Right lung (tissue), 5 donors: ENCODE measurements around the gene ADGRB3. TPM values are rescaled to one million over a fixed set of nuclear protein-coding genes. Genes with fewer than 3 reads are reported as not detected.
A peak's percentile ranks its signal among the peaks of the same experiment; 100 is the strongest.
"Not testable (repeated sequence)": the region's sequence is repeated elsewhere in the genome, so short reads cannot be mapped to it uniquely, and the experiment has no call there.

Experiments used
- DNase-seq, 2 donors: peaks; one replicate each; pipeline ENCODE4 v3.0.0-alpha.2; 2013
- polyA plus RNA-seq, 5 donors: library from polyadenylated mRNA; unstranded; fragments of 120-200 nt; gene quantifications; one replicate each; pipeline versions ENCODE4 v1.2.1 to v1.2.3, GENCODE V29; 2013; ENCODE audit warnings: inconsistent platforms in 1 of 5, low replicate concordance in 1 of 5; ENCODE audit not compliant: insufficient read length in 5 of 5, insufficient read depth in 1 of 5

Gene ADGRB3
- polyA plus RNA-seq, 5 donors: 8.6 to 21.3 (median 15.0) TPM

DNA sequence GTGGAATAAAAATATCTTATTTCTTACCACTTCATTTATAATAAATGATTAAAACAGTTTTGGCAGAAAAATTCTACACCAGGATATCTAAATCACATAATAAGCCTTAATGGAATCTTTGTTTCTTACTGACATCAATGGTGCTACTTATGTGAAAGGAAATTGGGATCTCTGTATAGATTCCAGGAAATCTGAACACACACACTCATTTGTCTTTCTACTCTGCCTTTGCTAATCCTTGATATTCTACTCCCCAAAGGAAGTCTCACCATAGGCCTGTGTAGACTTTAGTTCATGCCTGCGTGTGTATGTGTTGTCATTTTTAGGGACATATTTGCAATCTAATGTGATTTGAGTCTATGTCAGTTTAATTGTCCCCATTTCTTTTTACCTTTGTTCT lies 7.9 kb downstream of the ADGRB3 start:
- DNase-seq: no peak

DNA sequence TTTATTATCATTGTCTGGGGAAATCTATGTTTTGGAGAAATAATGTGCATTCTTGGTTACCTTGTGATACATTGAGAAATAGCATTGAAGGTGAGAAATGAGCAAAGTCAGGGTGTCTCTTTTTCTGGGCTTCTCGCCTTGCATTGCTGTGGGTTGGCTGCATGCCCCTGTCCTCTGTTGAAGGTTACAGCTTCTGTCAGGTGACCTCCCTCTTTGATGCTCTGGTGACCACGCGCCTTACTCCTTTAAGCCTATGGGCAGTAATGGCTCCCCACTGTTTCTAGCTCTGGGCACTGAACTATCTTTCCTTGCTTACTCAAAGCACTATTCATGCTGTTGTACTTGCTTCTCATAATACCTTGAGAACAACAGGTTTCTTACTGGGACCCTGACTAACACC lies 14.6 kb downstream of the ADGRB3 start:
- DNase-seq: no peak

DNA sequence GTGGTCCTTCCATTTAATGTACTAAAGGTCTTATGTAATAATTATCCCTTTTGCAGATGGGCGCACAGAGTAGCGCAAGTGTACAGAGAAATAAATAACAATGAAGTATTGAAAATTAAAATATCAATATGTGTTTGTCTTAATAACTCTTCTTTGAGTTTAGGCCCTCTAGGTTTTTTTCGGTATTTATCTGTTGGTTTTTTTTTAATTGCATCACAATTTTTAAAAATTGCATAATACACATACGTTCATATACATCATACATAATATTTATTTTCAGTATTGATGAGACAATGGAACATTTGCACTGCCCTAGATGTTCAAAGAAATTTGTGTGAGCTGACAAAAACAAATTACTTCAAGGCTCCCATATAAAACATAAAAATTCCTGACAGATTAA lies 15.1 kb downstream of the ADGRB3 start:
- DNase-seq: no peak

DNA sequence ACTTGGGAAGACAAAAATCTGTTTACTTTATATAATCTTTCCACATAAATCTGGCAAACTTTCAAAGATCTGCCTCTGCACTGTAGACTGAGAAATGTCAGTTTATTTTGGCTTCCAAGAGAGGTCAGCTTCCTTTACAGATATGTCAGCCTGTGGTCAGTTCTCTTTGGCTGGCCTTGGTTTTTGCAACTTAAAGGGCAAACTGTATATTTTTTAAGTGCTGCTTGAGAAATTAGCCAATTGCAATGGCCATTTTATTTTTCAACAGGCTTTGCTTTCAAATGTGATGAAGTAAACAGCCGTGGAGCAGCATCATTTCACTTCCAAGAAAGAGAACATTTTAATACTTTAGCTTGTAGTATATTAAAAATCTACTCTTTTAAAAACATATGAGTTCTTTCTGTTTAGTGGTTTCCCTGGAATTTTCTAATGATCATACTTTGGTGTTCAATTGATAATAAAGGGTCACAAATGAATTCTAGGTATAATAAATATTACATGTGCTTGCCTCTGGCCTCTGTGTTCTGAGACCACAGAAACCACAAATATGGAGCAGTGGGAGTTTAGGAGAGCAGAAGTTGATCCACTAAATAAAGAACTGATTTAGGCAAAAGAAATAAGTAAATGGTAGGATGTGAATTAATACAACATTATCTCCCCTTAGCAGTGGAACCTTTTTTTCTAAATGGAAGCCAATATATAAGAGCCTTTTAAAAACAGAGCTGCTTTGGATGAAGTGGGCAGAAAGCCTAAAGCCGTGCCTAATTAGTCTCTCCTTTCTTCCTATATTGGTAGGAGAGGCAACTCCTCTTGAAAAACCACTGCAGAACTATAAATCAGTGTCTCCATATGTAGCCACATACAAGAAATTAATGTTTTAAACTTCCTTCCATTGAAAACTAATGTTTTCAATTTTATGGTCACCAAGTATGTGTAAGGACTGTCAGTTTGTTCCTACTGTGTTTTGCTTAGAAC lies 16.2 kb downstream of the ADGRB3 start:
- peak; percentile 83 to 85 for DNase-seq

DNA sequence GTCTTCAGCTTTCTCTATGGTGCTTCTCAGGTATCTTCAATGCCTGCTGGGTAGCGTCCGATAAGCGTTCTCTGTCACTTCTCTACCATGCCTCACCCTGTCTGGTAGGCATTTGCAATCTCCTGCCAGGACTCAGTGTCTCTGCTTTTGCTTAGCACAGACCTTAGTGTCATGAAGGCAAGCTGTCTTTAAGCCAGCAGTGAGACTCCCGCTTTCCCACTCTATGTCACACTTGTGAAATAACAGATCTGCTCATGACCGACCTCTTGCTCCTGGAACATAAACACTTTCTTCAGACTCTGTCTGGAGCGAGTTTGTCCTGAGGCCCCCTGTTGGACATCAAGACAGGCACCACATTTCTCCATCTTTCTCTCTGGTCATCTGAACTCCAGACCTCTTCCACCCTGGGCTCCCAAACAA lies 17.0 kb downstream of the ADGRB3 start:
- DNase-seq: no peak

DNA sequence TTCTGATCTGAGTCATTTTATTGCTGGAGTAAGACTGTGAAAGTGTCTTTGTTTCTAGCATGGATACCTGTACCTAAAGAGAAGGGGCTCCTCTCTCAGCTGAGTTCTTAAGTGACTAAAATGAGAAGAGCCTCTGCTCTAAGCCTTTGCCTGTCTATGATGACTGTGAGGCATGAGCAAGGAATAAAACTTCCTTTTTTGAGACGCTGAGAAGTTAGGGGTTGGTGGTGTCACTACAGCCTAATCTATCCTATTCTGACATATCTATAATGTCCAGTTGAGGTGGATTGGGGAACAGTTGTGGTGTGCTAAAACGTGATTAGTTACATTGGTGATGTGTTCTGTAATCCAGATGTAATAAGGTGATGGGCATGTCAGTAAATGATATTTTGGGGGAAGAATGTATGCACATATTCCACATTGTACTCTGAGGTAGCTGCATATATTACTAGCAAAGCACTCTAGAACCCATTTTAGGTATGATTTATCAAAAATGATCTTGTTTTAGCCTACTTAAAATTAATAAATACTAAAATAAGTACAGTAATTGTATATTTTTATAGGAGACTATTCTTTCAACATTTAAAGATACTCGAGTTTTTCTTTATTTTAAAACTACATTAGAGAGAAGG lies 18.1 kb downstream of the ADGRB3 start:
- DNase-seq: no peak

DNA sequence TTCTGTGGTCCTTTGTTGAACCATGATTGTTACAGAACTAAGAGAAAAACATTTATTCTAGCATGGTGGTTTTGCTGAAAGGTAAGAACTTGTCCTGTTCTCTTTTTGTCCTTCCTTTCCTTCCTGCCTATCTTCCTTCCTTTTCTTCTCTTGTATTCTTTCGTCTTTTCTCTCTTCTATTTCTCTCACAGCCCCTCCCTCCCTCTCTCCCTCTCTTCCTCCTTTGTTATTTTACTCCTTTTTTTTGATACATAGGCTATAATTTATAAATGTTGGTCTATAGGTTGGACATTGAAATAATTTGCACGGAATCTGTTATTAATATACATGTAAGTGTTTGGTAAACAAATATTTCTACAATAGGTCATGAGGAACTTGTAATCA lies 18.6 kb downstream of the ADGRB3 start:
- no peak for DNase-seq

DNA sequence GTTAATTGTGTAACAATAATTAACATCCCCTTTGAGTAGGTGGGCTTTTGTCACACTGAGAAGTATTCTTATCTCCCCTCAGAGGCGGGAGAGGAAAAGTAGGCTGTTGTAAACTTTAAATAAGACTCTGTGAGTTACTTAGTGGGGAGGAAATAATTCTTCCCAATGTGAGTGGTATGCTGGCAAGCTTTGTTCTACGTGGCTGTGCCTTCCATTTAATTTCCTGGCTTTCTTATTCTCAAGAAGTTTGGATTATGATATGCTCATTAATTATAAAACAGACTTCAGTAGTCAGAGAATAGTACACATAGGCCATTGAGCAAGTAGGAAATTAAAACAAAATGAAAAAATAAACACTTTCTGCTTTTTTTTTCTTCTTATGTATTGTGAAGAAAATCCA lies 19.1 kb downstream of the ADGRB3 start:
- no peak for DNase-seq

DNA sequence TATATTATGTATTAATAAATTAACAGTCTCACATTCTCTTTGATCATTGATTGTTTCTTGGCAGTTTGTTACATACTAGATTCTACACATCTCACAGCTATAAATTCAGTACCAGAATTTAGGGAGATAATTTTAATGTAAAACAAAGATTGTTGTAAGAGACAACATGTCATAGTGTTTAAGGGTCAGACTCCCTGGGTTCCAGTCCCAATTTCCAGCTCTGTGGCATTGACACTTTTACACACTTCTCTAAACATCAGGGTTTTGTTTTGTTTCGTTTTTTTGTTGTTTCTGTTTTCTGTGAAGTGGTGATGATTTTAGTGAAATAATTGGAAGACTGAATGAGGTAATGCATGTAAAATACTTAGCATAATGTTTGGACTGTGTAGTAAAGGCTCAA lies 19.9 kb downstream of the ADGRB3 start:
- no peak for DNase-seq

DNA sequence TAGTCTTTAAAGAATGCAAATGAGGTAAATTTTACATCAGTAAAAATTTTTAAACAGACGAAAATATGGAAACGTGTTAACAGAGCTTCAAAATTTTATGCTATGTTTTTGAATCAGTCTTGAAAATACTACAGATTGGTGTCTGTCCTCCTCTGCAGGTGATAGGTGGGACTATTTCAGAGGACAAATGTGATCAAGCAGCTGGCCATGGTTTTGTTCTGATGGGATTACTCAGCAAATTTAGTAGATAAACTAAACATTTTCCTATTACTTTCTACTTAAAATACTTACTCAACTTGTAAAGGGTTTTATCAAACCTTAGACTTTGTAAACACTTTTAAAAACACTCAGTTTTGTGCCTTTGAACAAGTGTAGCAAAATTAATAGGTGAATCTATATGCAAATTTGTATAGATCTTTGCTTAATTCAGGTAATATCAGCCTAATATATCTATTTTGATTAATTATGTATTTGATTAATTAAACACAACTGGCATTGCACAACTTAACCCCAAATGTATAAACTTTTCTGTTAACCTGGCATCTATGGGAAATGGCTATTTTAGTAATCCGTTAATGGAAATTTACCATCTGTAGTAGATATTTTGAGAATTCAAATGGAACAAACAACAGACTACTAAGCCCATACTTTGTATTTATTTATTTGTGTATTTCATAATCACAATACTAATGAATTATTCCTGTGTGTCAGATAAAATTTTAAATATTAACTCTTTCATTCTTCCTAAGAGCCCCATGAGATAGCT lies 22.5 kb downstream of the ADGRB3 start:
- DNase-seq: no peak

DNA sequence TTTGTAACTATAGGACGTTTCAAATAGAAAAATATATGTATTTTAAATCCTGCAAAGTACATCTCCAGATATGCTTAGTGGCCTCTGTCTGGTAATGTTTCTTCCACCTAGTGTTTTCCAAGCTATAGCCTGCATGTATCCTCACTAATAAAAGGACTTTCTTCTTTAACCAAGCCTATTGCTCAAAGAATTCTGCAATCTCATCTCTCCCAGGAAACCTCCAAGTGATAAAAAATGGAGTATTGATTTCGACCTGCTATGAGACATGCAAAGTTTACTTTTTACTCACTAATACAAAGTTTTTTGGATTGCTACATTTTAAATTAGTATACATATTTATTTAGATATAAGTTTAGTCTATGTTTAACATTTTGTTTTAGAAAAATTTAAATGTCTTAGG lies 23.3 kb downstream of the ADGRB3 start:
- no peak for DNase-seq

DNA sequence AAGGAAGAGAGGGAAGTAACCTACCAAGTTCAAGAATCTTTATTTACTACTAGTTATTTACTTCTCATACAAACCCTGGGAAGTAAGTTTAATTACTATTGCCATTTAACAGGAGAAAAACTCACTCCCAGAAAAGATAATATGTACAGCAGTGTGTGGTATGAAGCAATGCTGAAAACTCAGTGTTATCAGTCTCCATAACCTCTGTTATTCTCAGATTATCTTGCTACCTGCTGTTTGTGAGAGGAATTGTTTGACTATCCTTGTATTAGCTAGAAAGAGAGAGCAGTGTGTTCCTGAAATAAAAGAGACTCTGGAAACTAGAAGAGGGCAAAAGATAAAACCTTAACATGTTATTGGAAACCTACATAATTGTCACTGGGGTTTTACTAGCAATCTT lies 38.2 kb downstream of the ADGRB3 start:
- DNase-seq: no peak

DNA sequence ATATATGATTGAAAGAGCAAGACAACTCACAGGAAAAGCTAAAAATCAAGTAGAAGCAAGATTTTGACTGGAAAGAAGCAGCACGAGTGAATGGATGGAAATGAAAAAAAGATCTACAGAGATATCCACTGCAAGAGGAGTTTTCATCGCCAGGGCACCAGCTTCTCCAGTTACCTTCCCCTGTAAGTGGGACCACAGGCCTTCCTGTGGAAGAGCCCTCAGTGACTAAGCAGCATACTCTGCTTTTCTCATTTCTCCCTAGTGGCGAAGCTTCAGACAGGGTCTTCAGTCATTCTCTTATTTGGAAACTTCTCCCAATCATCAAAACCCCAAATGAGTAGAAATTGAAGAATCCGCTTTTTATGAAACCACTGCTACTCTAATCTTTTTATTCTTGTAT lies 40.5 kb downstream of the ADGRB3 start:
- DNase-seq: no peak

DNA sequence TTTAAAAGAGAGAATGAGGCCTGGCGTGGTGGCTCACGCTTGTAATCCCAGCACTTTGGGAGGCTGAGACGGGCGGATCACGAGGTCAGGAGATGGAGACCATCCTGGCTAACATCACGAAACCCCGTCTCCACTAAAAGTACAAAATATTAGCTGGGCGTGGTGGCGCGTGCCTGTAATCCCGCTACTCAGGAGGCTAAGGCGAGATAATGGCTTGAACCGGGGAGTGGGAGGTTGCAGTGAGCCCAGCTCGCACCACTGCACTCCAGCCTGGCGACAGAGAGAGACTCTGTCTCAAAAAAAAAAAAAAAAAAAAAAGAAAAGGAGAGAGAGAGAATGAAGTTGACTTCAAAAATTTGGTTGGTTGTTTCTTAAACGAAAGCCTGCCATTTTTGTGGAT lies 41.0 kb downstream of the ADGRB3 start:
- DNase-seq: not testable (repeated sequence)

DNA sequence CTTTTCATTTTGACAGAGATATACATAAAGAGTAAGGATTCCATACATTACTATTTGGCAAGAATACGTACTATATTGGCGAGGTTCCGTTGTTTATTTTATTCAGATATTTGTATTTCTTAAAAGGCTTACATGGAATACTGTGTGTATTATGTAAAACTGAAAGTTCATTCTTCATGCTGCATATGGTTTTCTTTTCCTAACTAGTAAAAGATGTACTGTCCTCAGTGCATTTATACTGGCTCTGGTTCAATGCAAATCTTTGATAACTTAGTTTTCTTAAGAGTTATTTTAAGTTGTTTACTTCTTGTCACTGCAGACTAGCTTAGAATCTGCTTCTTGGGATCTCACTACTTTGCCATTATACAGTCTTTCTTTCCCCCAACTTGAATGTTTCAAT lies 42.0 kb downstream of the ADGRB3 start:
- DNase-seq: peak; percentile 25 to 36

DNA sequence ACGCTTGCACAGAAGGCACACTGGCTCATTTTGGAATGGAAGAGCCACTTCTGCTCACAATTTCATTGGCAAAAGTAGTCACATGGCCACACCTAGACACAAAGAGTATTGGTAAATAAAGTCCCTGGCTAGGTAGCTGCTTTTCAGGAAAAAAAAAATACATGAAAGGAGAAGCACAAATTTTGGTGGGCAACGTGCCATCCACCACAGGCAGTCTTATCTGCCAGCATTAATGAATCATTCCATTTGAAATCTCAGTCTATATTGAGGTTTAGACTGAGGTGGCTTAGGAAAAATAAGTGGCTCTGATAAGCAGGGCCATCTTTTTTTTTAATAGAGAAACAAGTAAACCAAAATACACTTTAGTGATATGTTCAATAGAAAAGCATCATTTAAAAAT lies 44.3 kb downstream of the ADGRB3 start:
- DNase-seq: no peak

DNA sequence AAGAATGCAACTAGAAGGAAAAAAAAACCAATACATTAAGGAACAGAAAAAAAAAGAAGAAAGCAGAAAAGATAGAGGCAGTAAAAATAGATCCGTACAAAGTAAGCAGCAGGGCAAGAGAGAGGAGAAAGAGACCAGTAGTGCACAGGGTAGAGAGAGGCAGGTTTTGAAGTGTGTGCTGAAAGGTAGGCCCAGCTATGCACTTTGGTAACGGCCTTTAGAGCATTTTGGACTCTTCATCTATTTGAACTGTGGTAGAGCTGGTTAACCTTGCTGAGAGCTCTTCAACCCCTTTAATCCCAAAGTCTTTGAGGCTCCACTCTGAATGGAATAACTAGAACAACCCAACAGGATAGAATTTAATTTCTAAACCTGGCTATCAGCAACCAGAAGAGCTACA lies 45.2 kb downstream of the ADGRB3 start:
- DNase-seq: no peak

DNA sequence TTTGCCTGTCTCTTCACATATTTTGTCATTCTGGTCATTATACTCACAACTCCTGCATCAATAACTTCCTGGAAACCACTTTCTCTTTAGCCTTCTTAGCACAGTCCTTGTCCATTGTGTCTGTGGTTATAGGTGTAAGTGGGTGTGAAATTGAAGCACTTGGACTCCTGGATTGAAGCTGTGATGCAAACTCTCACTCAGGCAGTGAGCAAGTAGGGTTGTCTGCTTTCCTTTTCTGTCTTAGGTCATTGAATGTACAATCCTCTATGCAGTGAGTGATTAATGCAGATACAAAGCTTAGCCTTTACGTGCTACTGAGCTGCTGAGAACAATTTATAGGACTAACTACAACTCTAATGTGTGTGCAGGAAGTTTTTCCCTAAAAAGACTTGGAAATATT lies 54.8 kb downstream of the ADGRB3 start:
- DNase-seq: no peak

DNA sequence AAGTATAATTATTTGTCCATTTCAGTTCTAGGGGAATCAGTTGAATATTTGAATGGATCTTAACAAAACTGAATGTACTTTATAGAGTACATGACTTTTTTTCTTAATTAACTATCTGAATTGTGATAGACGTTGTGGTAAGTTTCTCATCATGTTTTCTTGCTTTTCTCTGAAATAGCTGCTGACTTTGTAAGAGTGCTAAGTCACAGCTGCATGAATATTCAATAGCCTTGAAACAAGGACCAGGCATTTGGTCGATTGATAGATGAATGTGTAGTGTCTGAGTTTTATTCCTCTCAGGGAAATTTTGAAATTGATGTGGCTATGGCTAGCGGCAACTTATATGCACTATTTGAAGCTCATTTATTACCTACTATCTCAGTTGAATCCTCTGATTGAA lies 56.0 kb downstream of the ADGRB3 start:
- no peak for DNase-seq

DNA sequence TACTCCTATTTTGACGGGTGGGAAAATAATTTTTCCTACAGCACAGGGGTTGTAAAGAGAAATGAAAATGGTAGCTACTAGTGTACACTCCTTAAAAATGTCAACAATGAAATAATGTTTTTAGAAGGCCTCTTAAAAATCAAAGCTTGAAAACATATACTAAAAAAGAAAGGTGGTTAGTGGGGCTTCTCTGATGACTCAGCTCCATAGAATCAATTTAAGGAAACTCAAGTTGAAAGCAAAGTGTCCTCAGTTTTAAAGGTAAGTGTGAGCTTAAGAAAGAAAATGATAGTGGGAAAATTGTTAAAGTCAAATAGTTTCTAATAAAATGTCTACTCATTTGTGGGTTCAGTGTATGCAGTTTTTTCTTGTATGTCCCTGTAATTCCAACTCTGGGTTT lies 58.2 kb downstream of the ADGRB3 start:
- DNase-seq: no peak

DNA sequence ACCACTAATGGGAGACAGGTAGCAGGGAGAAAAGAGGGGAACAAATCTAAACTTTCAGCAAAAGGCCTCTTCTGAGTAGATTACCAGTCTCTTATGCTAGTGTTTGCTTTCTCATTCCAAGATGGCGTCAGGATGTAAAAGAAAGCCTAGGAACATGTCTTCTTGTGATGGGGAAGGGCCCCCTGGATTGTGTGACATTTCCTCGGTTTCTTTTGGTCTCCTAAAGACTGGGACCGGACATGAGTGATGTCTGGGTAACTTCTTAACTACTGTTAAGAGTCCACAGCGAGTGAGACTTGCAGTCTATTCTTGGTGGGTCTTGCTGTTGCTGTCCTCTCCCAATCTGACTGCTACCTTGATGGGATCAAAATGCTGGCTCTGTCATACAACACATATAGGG lies 60.3 kb downstream of the ADGRB3 start:
- DNase-seq: no peak

DNA sequence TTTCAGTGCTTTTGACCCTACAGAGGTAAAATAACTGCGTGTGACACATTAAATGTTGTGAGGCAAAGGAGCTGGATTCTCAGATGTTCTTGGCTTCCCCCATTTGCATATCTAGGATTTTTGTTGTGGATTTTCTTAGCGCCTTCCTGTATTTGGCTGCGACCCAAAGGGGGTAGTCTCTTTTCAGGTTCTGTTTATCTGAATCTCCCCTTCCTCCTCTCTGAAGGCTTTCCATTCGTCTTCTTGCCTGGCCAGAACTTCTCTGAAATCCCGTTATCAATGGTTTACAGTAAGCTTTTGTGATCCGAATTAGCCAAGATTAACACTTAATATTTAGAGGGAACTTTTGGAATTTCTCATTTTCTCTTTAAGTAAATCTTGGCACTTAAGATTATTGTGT lies 60.8 kb downstream of the ADGRB3 start:
- peak; percentile 26 to 32 for DNase-seq

DNA sequence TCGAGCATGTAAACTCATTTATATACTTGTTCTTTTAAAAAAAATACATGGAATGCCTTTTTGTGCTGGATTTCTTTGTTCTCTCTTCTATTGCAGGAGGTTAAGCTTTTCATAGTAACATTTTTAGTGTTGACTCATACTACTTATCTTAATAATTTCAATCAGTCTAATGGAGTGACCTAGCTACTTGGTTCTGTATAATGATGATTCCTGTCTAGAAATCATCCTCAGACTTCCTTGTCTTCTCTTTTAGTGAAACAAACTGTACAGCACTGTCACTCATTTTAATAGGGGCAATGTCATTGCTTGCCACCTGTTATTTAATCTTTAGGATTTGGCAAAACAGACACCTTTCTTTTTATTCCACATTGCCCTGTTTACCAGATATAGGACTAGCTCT lies 62.3 kb downstream of the ADGRB3 start:
- DNase-seq: no peak
